Dedifferentiated amniotic fluid mesenchymal stem cell (primary cell): ENCODE results near the gene CYP17A1.

Experiments used
- DNase-seq: peaks from one replicate; pipeline ENCODE4 v3.0.0-alpha.2; 2016; ENCODE audit errors: extremely low spot score

CYP17A1 gene

GRCh38 chr10:102808380-102808779 is 28.8 kb downstream of the CYP17A1 start:
- DNase-seq, result no peak

GRCh38 chr10:102804382-102805055 is 32.7 kb downstream of the CYP17A1 start:
- DNase-seq, result no peak

DNA sequence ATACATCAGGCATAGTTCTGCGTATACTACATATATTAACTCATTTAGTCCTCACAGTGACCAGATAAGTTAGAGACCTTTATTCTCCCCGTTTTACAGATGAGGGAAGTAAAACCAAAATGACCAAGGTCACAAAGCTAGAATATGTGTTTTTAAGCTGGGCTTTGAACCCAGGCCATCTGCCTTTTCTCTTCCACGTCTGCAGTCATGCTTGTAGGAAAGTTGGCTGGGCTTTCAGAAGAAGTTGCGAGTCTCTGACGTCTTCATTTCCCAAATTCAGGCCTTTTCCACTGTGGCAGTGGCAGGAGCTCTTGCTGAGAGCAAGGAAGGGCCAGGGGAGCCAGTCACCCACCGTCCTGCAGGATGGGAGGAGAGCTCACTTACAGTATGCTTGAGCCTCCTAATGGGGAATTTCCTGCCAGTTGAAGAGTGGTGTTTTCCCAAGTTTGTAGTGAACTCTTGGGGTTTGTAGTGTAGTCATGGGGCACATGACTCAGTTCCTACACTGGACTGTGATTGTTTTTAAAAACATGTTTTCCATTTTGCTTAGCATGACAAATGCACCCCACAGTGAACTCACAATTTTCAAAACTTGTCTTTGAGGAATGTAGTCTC is 34.2 kb downstream of the CYP17A1 start:
- DNase-seq, result peak; percentile 74

- no peak for DNase-seq
Observed at GRCh38 chr10:102801978-102802377, 35.2 kb downstream of the CYP17A1 start.

DNA sequence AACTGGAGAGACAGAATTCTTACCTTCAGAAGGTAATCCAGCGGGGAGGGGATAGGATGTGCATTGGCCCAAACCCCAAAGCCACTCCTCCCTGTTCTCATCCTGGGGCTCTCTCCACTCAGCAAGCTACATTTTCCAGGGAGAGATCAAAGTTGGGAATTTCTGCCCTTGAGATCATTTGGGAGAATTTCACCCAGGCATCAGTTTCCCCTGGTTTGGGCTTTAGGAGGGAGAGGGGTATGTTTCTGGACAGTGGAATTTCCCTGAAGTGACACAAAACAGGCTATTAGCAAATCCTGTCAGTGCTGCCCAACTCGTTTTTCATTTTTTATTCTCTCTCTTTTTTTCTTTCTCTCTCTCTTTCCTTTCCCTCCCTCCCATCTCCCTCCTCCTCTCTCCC is 35.7 kb downstream of the CYP17A1 start:
- no peak for DNase-seq

DNA sequence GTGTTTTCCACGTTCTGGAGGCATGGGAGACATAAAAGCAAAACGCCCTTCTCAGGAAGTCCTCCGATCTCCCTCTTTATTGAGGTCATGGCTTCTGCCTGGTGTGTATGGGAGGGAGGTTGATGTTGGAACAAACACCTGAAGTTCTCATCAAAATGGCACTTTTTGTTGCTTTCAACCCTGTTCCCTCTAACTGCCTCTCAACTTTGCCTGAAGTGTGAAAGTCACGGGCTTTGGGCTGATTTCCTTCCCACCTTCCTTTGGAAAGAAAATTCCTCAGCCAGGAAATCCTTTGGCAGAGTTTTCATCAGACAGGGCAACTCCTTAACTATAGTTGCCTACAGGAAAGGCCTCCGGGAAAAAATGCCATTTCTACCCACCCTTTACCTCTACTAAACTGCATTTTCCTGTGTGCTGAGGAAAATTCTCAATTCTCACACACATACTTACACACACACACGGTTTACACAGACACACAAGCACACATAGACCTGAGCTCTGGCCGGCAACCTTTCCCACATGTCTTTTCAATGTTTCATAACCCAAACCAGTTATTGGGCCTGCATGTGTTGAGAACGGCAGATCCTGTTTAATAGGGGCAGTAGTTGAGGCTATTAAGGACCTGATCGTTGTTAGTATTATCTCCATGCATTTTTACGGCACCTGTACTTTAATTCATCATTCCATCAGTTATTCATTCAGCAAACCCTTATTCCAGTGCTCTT is 36.4 kb downstream of the CYP17A1 start:
- DNase-seq, result no peak

DNA sequence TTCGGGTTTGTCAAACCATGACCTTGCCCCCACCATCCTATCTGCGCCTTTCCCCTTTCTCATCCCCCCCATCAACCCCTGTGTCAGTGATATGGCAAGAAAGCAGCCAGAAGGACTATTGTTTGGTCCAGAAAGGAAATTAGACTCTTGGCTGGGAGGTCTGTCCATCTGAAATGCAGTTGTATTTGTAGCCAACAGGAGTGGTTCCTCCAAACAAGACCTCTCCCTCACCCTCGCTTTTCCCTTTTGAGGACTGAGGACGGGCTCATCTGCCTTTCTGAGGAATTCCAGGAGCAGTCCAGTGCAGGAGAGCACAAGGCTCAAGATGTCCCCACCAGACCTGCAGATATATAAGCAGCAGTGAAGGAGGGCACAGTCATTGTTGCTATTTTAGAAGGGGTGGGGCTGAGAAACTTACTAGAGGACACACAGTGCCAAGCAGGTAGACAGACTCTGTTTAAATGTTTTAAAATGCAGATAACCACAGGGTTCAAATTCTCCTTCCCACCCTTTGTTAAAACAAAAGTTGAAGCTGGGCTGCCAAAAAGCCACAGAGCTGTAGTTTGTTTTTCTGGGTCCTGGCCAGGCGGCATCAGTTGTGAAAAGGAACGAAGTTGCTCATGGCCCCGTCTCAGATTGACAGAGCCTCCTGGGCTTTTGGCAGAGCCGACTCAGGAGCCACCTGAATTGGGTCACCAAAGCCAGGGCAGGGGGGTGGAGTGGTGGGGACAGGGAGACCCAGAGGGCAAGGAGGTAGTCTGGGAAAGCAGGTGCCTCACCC is 37.3 kb downstream of the CYP17A1 start:
- no peak for DNase-seq

DNA sequence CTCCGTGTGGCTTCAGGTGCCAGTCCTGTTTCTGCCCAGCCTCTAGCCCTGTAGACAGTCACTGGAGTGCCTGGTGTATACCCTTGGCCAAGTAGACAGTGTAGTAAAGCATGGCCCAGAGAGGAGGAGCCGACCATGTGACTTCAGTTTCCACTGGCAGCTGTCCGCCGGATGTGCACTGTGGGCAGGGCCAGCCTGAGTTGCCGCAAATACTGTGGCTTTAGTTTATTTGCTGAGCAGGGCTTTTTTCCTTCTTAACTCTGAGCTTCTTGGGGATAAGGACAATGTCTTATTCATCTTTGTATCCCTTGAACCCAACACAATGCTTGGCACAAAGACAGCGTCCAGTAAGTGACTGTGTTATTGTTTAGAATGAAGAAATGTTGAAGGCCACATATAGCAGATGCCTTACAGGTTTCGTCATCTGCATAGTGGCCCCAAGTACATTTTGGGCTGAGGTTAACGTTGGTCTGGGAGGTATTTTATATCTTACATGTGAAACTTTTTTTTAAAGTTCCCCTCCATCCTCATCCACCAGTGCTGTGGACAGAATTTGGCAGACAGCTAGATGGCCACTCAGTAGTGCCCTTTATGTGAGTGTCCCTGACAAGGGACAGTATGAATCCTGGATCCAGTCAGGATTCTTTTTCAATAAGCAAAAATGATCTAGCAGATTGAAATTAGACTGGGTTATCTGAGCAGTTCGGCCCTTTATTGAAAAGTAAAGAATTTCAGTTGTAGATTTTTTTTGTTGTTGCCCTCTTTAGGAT is 40.6 kb downstream of the CYP17A1 start:
- no peak for DNase-seq

GRCh38 chr10:102795453-102796406 is 41.5 kb downstream of the CYP17A1 start:
- DNase-seq, result no peak

DNA sequence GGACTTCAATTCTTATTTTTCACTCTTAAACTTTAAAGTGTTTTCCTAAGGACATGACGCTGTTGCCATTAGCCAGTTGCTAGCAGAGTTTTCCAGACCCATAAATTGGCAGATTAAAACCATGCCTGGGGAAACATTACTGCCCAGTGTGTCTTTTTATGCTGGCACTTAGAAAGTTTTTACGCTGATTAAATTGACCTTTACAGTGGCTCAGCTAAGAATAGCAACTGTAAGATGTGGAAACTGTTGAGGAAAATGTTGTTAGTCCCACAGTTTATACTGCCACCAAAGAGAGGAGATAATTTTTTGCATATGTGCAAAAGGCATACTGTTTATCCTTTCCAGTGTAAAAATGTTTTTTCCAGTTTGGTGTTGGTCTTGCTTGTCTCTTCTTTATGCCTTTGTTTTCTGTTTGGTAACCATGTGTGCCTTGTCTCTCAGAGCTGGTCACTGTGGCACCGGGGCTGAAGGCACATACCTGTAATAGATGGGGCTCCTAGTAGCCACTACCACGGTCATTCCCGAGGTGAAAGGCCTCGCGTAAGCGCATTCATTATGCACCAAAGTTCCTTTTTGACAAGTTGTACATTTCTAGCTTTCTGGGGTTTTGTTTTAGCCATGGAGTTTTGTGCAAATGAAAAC is 45.3 kb downstream of the CYP17A1 start:
- DNase-seq, result no peak

DNA sequence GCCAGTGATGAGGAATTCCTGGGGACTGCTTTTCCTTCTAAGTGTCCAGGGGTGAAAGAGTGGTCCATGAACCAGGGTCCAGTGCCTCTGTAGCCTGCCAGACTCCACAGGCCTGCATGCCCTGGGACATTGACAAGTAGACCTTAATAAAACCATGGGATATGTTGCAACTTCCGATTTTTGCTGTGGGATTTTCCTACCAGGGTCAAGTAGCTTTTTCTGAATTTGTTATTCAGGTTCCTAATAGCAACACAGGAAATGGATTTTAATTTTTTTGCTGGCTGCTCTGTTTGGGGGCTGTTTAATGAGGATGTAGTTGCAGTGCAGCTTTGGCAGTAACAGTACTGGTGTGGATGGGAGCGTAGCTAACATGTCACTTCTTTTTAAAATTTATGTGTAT is 51.4 kb downstream of the CYP17A1 start:
- no peak for DNase-seq

DNA sequence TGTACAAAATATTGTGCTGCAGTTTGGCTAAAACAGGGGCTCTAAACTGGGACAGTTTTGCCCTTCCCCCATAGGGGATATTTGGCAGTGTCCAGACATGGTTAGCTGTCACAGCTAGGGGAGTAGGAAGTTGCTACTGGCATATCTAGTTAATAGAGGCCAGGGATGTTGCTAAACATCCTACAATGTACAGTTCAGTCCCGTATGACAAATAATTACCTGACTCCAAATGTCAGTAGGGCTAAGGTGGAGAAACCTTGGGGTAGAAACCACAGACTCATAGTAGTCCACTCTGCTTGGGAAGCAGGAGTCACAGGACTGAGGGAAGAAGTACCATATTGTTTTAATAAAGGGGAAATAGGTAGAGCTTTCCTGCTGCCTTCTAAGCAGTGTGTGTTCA is 53.6 kb downstream of the CYP17A1 start:
- DNase-seq, result no peak

- no peak for DNase-seq
Observed at GRCh38 chr10:102782673-102783551, 54.3 kb downstream of the CYP17A1 start.

DNA sequence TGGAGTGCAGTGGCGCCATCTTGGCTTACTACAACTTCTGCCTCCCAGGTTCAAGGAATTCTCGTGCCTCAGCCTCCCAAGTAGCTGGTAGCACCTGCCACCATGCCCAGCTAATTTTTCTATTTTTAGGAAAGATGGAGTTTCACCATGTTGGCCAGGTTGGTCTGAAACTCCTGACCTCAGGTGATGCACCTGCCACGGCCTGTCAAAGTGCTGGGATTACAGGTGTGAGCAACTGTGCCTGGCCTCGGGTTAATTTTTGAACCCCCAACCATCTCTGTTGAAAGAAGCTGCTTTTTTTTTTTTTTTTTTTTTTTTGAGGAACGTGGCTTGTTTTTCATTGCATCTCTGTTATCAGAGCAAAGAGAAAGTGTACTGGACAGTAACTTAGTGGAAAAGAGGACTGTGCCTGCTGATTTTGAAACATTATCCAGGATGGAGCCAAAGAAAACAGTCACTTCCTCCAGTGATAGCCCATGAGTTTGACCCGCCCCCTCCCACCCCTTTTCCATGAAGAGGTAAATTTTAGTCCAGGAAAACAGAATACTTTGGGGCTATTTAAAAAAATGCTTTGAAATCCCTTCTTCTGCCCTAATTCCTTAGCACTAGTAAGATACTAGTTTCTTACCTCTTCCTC is 55.2 kb downstream of the CYP17A1 start:
- DNase-seq, result no peak

- no peak for DNase-seq
Observed at GRCh38 chr10:102781090-102781920, 55.9 kb downstream of the CYP17A1 start.
